Loucy (cell line): Measurements from ENCODE around the gene SH3BGRL2.

ENCODE experiments used
- H2AFZ ChIP-seq: fragments of 200-600 bp; sonication (generic); 2 replicates; pipeline ENCODE4 v1.6.0; 2016; ENCODE audit warnings: antibody characterized with exemption, mild to moderate bottlenecking, low read length, moderate library complexity
- H3F3A ChIP-seq: fragments of 200-600 bp; 2 replicates; pipeline ENCODE4 v1.6.0; 2016; ENCODE audit warnings: antibody characterized with exemption, low read depth, mild to moderate bottlenecking
- H3K27me3 ChIP-seq: fragments of 200-600 bp; sonication (generic); 2 replicates; pipeline ENCODE4 v1.6.1; 2014; ENCODE audit warnings: low read length, mild to moderate bottlenecking; ENCODE audit not compliant: insufficient read depth, poor library complexity, severe bottlenecking
- H3K36me3 ChIP-seq: fragments of 200-600 bp; sonication (generic); 2 replicates; pipeline ENCODE4 v1.6.1; 2016; ENCODE audit warnings: low read length; ENCODE audit not compliant: insufficient read depth
- H3K4me1 ChIP-seq: fragments of 200-600 bp; sonication (generic); 2 replicates; pipeline ENCODE4 v1.5.1; 2014; ENCODE audit warnings: low read length, mild to moderate bottlenecking; ENCODE audit not compliant: insufficient read depth, poor library complexity, severe bottlenecking
- H3K4me2 ChIP-seq: fragments of 200-600 bp; sonication (generic); 2 replicates; pipeline ENCODE4 v1.6.0; 2014; ENCODE audit warnings: antibody characterized with exemption, low read length, low read depth, mild to moderate bottlenecking; ENCODE audit not compliant: poor library complexity, severe bottlenecking
- H3K4me3 ChIP-seq: fragments of 200-600 bp; sonication (generic); 2 replicates; pipeline ENCODE4 v1.5.1; 2014; ENCODE audit warnings: low read length, mild to moderate bottlenecking, mixed read lengths; ENCODE audit not compliant: poor library complexity, severe bottlenecking
- H3K79me2 ChIP-seq: fragments of 200-600 bp; sonication (generic); 2 replicates; pipeline ENCODE4 v1.6.1; 2014; ENCODE audit warnings: low read length; ENCODE audit not compliant: insufficient read depth
- H3K9ac ChIP-seq: fragments of 200-600 bp; sonication (generic); 2 replicates; pipeline ENCODE4 v1.6.0; 2014; ENCODE audit warnings: mild to moderate bottlenecking, low read depth, low read length, moderate library complexity; ENCODE audit not compliant: poor library complexity, severe bottlenecking
- H3K9me2 ChIP-seq: fragments of 200-600 bp; sonication (generic); replicated peaks from 2 replicates; pipeline ENCODE4 v1.6.1; 2016; ENCODE audit warnings: low read depth, low read length, mixed read lengths
- H3K9me3 ChIP-seq: fragments of 200-600 bp; sonication (generic); 2 replicates; pipeline ENCODE4 v1.6.1; 2014; ENCODE audit warnings: mild to moderate bottlenecking, antibody characterized with exemption, low read length, low read depth; ENCODE audit not compliant: insufficient read depth
- H4K20me1 ChIP-seq: fragments of 200-600 bp; sonication (generic); 2 replicates; pipeline ENCODE4 v1.6.0; 2014; ENCODE audit warnings: antibody characterized with exemption, low read length, mild to moderate bottlenecking; ENCODE audit not compliant: insufficient read depth, poor library complexity, severe bottlenecking
- CTCF ChIP-seq: fragments of 200-600 bp; sonication (generic); conservative IDR thresholded peaks from 2 replicates; pipeline ENCODE4 v1.5.1; 2014; ENCODE audit warnings: mild to moderate bottlenecking, antibody characterized with exemption, low read length
- EZH2phosphoT487 ChIP-seq: fragments of 200-600 bp; IDR thresholded peaks from 2 replicates; pipeline ENCODE4 v1.6.1; 2018; ENCODE audit warnings: antibody characterized with exemption, mild to moderate bottlenecking, moderate library complexity, borderline replicate concordance

The SH3BGRL2 gene

GRCh38 chr6:79750806-79751205 lies 119.7 kb downstream of the SH3BGRL2 start:
- no peaks in the 10 kb centered on the region for H3K79me2 ChIP-seq
- no peaks in the 10 kb centered on the region for H4K20me1 ChIP-seq
- H3K4me3 ChIP-seq, result no peak overlapping the region
- no peaks in the 10 kb centered on the region for H3K4me1 ChIP-seq
- no peak overlapping the region for H3K9ac ChIP-seq
- H3K27me3 ChIP-seq, result no peaks in the 10 kb centered on the region
- H3K9me2 ChIP-seq, result no peaks in the 10 kb centered on the region
- H3K9me3 ChIP-seq, result no peaks in the 10 kb centered on the region
- no peaks in the 10 kb centered on the region for H3K36me3 ChIP-seq
- H2AFZ ChIP-seq, result no peak overlapping the region
- TF ChIP-seq EZH2phosphoT487 (no peak), CTCF (no peak)
- no peak overlapping the region for H3K4me2 ChIP-seq
- no peaks in the 10 kb centered on the region for H3F3A ChIP-seq
